ENCODE data around the gene THRA. TPM values are rescaled to one million over a fixed set of nuclear protein-coding genes. Genes with fewer than 3 reads are reported as not detected.

Gene THRA
- total RNA-seq, 1 experiment from 2014 or later = 10.1 TPM

DNA sequence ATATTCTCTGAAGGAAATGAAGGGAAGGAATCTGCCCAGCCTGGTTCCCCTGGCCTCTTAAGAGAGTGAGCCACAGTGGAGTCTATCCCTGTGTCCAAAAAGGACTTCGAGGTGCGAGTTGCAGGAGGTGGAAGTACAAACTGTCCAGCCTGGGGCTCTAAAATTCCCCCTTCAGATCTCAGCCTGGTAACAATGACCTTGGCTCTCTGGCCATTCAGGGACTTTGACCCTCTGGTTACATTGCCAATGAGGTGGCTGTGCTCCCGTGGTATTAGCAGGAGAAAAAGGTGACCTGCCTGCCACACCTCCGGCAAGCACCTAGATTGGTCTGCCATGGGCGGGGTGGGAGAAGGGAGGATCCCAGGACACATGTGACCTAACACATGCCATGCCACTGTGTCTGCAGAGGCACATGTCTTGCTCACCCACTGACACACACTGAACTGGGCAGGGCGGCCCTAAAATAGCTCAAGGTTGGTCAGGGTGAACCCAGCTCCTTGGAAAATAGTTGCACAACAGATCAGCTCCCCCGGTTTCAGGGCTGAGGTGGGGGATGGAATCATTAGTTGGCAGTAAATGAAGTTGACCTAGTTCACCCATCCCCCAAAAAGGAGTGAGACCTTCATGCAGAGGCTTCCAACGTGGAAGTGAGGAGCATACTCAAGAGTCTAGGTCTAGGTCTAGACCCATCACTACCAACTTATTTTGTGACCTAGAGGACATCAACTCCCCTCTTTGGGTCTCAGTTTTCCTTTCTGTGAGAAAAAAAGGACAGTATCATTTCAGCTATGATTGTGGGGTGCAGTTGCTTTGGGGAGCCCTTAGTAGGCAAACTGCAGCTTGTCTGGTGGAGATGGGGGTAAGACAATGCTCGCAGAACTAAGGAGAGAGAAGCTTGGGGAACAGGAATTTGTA is 35.4 kb downstream of the THRA start:
- Histone ChIP-seq H3K79me1 (ENCODE audit: insufficient read depth, low read depth, low read length, poor library complexity, severe bottlenecking) (no peaks in the 10 kb centered on the region), H4K5ac (ENCODE audit: insufficient read length, low read depth, low read length) (no peak overlapping the region), H3K4me2 (ENCODE audit: insufficient read depth, insufficient read length, low read length) (no peak overlapping the region), H4K91ac (ENCODE audit: insufficient read length, low read depth, low read length) (no peak overlapping the region), H2BK15ac (ENCODE audit: low read depth, low read length) (no peak overlapping the region), H3K27ac (ENCODE audit: insufficient read length, low read depth, low read length) (no peak overlapping the region), H3K14ac (ENCODE audit: insufficient read depth, low read length) (no peak overlapping the region), H3T11ph (ENCODE audit: low read length) (no peak overlapping the region), H2AK5ac (ENCODE audit: insufficient read length, low read length) (no peak overlapping the region), H3K79me2 (ENCODE audit: insufficient read depth, low read length) (no peaks in the 10 kb centered on the region), H3K27me3 (ENCODE audit: insufficient read depth, low read length) (peaks cover 8% of the 10 kb centered on the region; the same call in 1 of the 2 replicates), H4K20me1 (ENCODE audit: control insufficient read depth, insufficient read depth, insufficient read length) (no peaks in the 10 kb centered on the region), H3K4me1 (ENCODE audit: insufficient read depth, low read length) (peaks cover 6% of the 10 kb centered on the region; the same call in 1 of the 2 replicates), H2BK5ac (ENCODE audit: insufficient read length, low read length) (no peak overlapping the region), H4K8ac (replicated peaks; ENCODE audit: insufficient read length, low read depth, low read length) (no peak overlapping the region), H2BK120ac (ENCODE audit: low read depth, low read length, poor library complexity, severe bottlenecking) (no peak overlapping the region), H3K23ac (ENCODE audit: insufficient read length, low read depth, low read length) (no peak overlapping the region), H2BK20ac (ENCODE audit: low read depth, low read length, poor library complexity, severe bottlenecking) (no peak overlapping the region), H3K9ac (ENCODE audit: extremely low read depth, insufficient read length, low read length) (no peak overlapping the region), H2AFZ (ENCODE audit: low read length) (no peak overlapping the region), H3K56ac (ENCODE audit: insufficient read length, low read depth, low read length) (no peak overlapping the region), H3K9me3 (ENCODE audit: control insufficient read depth, low read depth, low read length) (no peaks in the 10 kb centered on the region), H3K23me2 (ENCODE audit: insufficient read length, low read depth, low read length, poor library complexity, severe bottlenecking) (peaks cover 15% of the 10 kb centered on the region), H3K18ac (ENCODE audit: insufficient read length, low read depth, low read length) (peak overlapping the region; percentile 27), H3K4ac (ENCODE audit: low read depth, low read length) (no peak overlapping the region; the same call in 1 of the 2 replicates), H2BK12ac (ENCODE audit: insufficient read length, low read depth, low read length) (peak overlapping the region; percentile 27)
- peaks cover 39 to 51% of the 10 kb centered on the region in 2 experiments for H3K4me1 Mint-ChIP-seq
- H3K27me3 Mint-ChIP-seq (ENCODE audit: low read depth) = peaks cover 36% of the 10 kb centered on the region
- H3K36me3 Mint-ChIP-seq (ENCODE audit: insufficient read depth in 1 of 3, low read depth in 3 of 3) = peaks cover 30 to 51% (median 31%) of the 10 kb centered on the region in 3 experiments
- WGBS (ENCODE audit: extremely low coverage, insufficient read length, low lambda C conversion rate) = no CpG with 5 or more reads among the region's 9 CpGs
- TF ChIP-seq, protein P1, sequence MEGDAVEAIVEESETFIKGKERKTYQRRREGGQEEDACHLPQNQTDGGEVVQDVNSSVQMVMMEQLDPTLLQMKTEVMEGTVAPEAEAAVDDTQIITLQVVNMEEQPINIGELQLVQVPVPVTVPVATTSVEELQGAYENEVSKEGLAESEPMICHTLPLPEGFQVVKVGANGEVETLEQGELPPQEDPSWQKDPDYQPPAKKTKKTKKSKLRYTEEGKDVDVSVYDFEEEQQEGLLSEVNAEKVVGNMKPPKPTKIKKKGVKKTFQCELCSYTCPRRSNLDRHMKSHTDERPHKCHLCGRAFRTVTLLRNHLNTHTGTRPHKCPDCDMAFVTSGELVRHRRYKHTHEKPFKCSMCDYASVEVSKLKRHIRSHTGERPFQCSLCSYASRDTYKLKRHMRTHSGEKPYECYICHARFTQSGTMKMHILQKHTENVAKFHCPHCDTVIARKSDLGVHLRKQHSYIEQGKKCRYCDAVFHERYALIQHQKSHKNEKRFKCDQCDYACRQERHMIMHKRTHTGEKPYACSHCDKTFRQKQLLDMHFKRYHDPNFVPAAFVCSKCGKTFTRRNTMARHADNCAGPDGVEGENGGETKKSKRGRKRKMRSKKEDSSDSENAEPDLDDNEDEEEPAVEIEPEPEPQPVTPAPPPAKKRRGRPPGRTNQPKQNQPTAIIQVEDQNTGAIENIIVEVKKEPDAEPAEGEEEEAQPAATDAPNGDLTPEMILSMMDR (conservative IDR thresholded peaks at IDR 0.05) = no peak
- DNase-seq = no peak
- peaks cover 0 to 7% of the 10 kb centered on the region in 2 experiments; a peak in 2 of 5 replicates for H3K9me3 Mint-ChIP-seq
- peak overlapping the region; percentile 70 to 82 for H3K4me3 Mint-ChIP-seq
- H3K27ac Mint-ChIP-seq = peak overlapping the region in 2 of 3 experiments; percentile 27 to 96; a peak in 6 of 7 replicates
